Body of pancreas (tissue), 4 donors: ENCODE results near the gene RAD9B. TPM values are rescaled to one million over a fixed set of nuclear protein-coding genes. Genes with fewer than 3 reads are reported as not detected.
"Not testable (repeated sequence)": the region's sequence is repeated elsewhere in the genome, so short reads cannot be mapped to it uniquely, and the experiment has no call there.

ENCODE experiments used
- ATAC-seq: fragments of 150-250 bp; one replicate; pipeline ENCODE4 v1.9.1; 2016
- DNase-seq, 4 donors: peaks; one replicate each; pipeline ENCODE4 v3.0.0-alpha.2; 2019
- H3K27ac ChIP-seq, 4 donors: fragments of 200-600 bp; sonication (generic); 1 replicate in 3 of 4; 2 replicates in 1 of 4; pipeline versions ENCODE4 v1.5.1 to v1.6.1; 2016 to 2019; ENCODE audit warnings: mild to moderate bottlenecking in 1 of 4, mixed read lengths in 1 of 4, moderate library complexity in 1 of 4
- H3K27me3 ChIP-seq, 2 donors: fragments of 200-600 bp; sonication (generic); one replicate each; pipeline ENCODE4 v1.6.0; 2016; ENCODE audit warnings: mild to moderate bottlenecking in 1 of 2
- H3K36me3 ChIP-seq, 2 donors: fragments of 200-600 bp; sonication (generic); replicated peaks in 1 of 2; 2 replicates each; pipeline ENCODE4 v1.5.1; 2016; ENCODE audit warnings: low read depth in 2 of 2; ENCODE audit not compliant: insufficient read depth in 1 of 2
- H3K4me1 ChIP-seq: fragments of 200-600 bp; sonication (generic); one replicate; pipeline ENCODE4 v1.6.0; 2016
- H3K4me3 ChIP-seq, 2 donors: fragments of 200-600 bp; sonication (generic); 1 replicate in 1 of 2; 2 replicates in 1 of 2; pipeline ENCODE4 v1.5.1; 2016 to 2019
- H3K9me3 ChIP-seq, 3 donors: fragments of 200-600 bp; sonication (generic); 1 replicate in 2 of 3; 2 replicates in 1 of 3; pipeline ENCODE4 v1.5.1; 2016
- POLR2A ChIP-seq, 3 donors: fragments of 450-650 bp; IDR thresholded peaks; one replicate each; pipeline ENCODE4 v1.6.1; 2016; ENCODE audit warnings: antibody characterized with exemption in 3 of 3, mild to moderate bottlenecking in 2 of 3
- WGBS, 2 donors: methylation state at CpG; one replicate each; pipeline ENCODE4 v1.1.5; 2017; 5-methylcytosine and 5-hydroxymethylcytosine counted together
- intact Hi-C: fragments of 100-400 bp; cut with DNase I; formaldehyde crosslinking; loops from one replicate; pipeline ENCODE4 v1.15.1; 2023
- total RNA-seq, 2 donors: library from RNA; depleted of rRNA; stranded (reverse); fragments of >200 nt; gene quantifications; one replicate each; pipeline ENCODE4 v1.1.0, GENCODE V29; 2016
- TF ChIP-seq, protein P1 (sequence below), 7 experiments: fragments of 450-650 bp in 4 of 7; fragments of 200-600 bp in 3 of 7; sonication (generic) in 3 of 7; IDR thresholded peaks; one replicate each; pipeline ENCODE4 v1.5.1; 2016 to 2019; ENCODE audit warnings: antibody characterized with exemption in 7 of 7

Gene RAD9B
- total RNA-seq, 2 donors from 2014 or later = 2.3 TPM; not detected in 1

DNA sequence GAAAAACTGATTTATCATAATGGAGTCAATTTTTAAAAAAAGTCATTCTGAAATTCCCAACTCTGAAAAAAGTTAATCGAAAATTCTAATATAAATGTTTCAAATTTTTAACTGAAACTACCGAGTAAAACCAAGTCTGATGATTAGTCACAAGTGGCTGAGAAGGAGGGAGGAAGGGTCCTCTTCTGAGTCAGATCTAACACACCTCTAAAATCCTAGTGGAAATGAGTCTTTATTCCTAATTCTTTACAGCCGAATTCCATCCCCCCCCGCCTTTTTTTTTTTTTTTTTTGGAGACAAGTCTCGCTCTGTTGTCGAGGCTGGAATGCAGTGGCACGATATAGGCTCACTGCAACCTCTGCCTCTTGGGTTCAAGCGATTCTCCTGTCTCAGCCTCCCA lies 37.9 kb downstream of the RAD9B start:
- Histone ChIP-seq H3K4me1 (peaks cover 44% of the 10 kb centered on the region), H3K4me3 (no peak overlapping the region), H3K9me3 (no peaks in the 10 kb centered on the region), H3K27ac (no peak overlapping the region), H3K27me3 (no peaks in the 10 kb centered on the region), H3K36me3 (peaks cover 0 to 2% of the 10 kb centered on the region in 2 donors)
- ATAC-seq (no peak), DNase-seq (no peak)
- intact Hi-C loops = no loop called here
- 76 to 90% methylated on average over 8 of the region's 8 CpGs for WGBS, 2 donors
- TF ChIP-seq, protein P1, sequence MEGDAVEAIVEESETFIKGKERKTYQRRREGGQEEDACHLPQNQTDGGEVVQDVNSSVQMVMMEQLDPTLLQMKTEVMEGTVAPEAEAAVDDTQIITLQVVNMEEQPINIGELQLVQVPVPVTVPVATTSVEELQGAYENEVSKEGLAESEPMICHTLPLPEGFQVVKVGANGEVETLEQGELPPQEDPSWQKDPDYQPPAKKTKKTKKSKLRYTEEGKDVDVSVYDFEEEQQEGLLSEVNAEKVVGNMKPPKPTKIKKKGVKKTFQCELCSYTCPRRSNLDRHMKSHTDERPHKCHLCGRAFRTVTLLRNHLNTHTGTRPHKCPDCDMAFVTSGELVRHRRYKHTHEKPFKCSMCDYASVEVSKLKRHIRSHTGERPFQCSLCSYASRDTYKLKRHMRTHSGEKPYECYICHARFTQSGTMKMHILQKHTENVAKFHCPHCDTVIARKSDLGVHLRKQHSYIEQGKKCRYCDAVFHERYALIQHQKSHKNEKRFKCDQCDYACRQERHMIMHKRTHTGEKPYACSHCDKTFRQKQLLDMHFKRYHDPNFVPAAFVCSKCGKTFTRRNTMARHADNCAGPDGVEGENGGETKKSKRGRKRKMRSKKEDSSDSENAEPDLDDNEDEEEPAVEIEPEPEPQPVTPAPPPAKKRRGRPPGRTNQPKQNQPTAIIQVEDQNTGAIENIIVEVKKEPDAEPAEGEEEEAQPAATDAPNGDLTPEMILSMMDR (IDR thresholded peaks at IDR 0.05) = no peak
- TF ChIP-seq POLR2A (IDR thresholded peaks at IDR 0.05) = no peak

DNA sequence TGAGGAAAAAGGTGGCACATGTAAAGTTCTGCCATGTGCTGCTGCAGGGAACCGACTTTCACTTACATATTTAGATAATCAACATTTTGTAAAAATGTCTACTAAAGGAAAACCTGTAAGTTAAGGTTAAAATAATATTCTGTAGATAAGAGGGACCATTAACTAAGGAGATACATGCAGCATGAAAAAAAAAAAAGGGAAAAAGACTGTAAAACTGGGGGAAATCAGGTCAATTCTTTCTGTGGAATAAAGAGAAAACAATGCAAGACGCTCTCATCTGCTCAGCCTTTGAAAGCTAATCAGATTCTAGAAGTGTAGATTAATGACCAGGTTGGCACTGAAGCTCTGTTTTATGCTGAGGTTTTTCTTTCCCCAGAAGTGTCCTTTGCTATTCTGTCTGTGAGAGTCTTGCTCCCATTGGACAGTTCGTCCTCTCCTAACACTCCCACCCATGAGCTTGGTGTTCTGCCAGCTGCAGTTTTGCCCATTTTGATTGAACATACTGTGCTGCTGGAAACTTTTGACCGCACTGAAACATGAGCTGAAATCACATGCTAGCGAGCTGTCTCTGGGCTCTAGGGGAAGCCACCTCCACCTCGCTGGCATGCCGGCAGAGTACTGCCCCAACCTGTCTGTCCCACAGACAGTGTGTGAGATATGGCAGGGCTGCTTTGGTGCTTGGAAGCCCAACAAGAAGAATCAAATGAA lies 41.3 kb downstream of the RAD9B start:
- no peak for TF ChIP-seq POLR2A (IDR thresholded peaks at IDR 0.05)
- TF ChIP-seq, protein P1 (IDR thresholded peaks at IDR 0.05) = no peak
- WGBS, 2 donors = 18 to 22% methylated on average over 7 of the region's 7 CpGs

DNA sequence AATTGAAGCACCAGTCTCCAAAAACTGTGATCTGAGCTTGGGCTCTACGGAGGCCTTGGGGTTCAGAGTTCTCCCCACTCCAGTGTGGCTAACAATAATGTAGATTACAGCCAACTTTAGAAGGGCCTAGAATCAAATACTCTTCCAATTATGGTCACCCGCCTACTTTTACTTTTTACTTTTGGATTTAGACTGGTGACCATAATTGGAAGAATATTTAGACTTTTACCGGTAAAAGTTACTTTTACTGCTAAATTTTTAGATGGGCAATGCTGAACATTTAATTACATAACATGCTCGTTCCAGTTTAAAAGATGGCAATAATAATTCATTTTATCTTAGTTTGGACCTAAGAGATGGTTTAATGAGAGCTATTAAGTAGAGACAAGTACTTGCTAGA lies 41.8 kb downstream of the RAD9B start:
- H3K4me1 ChIP-seq = peaks cover 35% of the 10 kb centered on the region
- intact Hi-C loops = no loop called here

More for the DNA sequence above, 41.3 kb downstream of the RAD9B start:
- Histone ChIP-seq H3K27ac (peak overlapping the region in 3 of 4 donors; percentile 60 to 75 (median 70)), H3K27me3 (no peaks in the 10 kb centered on the region), H3K36me3 (no peaks in the 10 kb centered on the region), H3K4me3 (no peak overlapping the region), H3K4me1 (peaks cover 39% of the 10 kb centered on the region), H3K9me3 (no peaks in the 10 kb centered on the region)
- DNase-seq = peak; percentile 91 to 94 (median 94)
- intact Hi-C loops = no loop called here
- peak; percentile 97 for ATAC-seq

GRCh38 chr12:110545259-110545658 lies 43.1 kb downstream of the RAD9B start:
- ATAC-seq, DNase-seq, H3K27me3 ChIP-seq, H3K9me3 ChIP-seq, H3K36me3 ChIP-seq, H3K4me3 ChIP-seq, intact Hi-C loops, H3K27ac ChIP-seq: not testable (repeated sequence)
- peaks cover 35% of the 10 kb centered on the region for H3K4me1 ChIP-seq
- 76 to 94% methylated on average over 4 of the region's 4 CpGs for WGBS, 2 donors

More for the DNA sequence above, 41.8 kb downstream of the RAD9B start:
- no peak overlapping the region for H3K4me3 ChIP-seq
- 75 to 77% methylated on average over 4 of the region's 4 CpGs for WGBS, 2 donors
- TF ChIP-seq, protein P1 (IDR thresholded peaks at IDR 0.05) = no peak
- no peak for TF ChIP-seq POLR2A (IDR thresholded peaks at IDR 0.05)
- DNase-seq = no peak
- peak overlapping the region in 3 of 4 donors; percentile 60 to 75 (median 70) for H3K27ac ChIP-seq
- ATAC-seq = no peak
- no peaks in the 10 kb centered on the region for H3K27me3 ChIP-seq
- H3K36me3 ChIP-seq = no peaks in the 10 kb centered on the region
- H3K9me3 ChIP-seq = no peaks in the 10 kb centered on the region

- intact Hi-C loops = no loop called here
- WGBS, 2 donors = 95% methylated on average over 10 of the region's 10 CpGs
- Histone ChIP-seq H3K9me3 (no peaks in the 10 kb centered on the region), H3K27ac (no peak overlapping the region), H3K4me3 (no peak overlapping the region), H3K36me3 (peaks cover 0 to 1% of the 10 kb centered on the region in 2 donors), H3K27me3 (no peaks in the 10 kb centered on the region), H3K4me1 (peaks cover 35% of the 10 kb centered on the region)
- no peak for DNase-seq
- no peak for TF ChIP-seq POLR2A (IDR thresholded peaks at IDR 0.05)
- TF ChIP-seq, protein P1 (IDR thresholded peaks at IDR 0.05) = no peak
- no peak for ATAC-seq
These were observed 43.7 kb downstream of the RAD9B start for GRCh38 chr12:110545812-110546211.
